Spleen (tissue), 7 donors: ENCODE measurements around the gene CEMIP.

ENCODE experiments used
- CTCF ChIP-seq, 11 experiments: fragments of 200-600 bp in 7 of 11; fragments of 450-650 bp in 4 of 11; sonication (generic) in 4 of 11; IDR thresholded peaks in 8 of 11; conservative IDR thresholded peaks in 3 of 11; 1 replicate in 7 of 11; 2 replicates in 4 of 11; pipeline versions ENCODE4 v1.4.0 to v1.8.0; 2016 to 2021; ENCODE audit warnings: antibody characterized with exemption in 11 of 11, inconsistent platforms in 4 of 11, mild to moderate bottlenecking in 1 of 11
- POLR2A ChIP-seq, 3 donors: fragments of 450-650 bp; IDR thresholded peaks; one replicate each; pipeline ENCODE4 v1.5.1; 2017; ENCODE audit warnings: antibody characterized with exemption in 3 of 3, mild to moderate bottlenecking in 1 of 3
- POLR2AphosphoS5 ChIP-seq, 3 donors: sonication (generic); formaldehyde crosslinking; IDR thresholded peaks; one replicate each; pipeline ENCODE4 v1.5.1; 2017; ENCODE audit warnings: antibody characterized with exemption in 3 of 3
- donor health status: DM: no; HTN: no; CAD: no; lungs with moderate emphysema.
- donor health status: DM: no; HTN: no; CAD: no.
- donor health status: DM: no; HTN: no; CAD: no.

GRCh38 chr15:80892414-80892813 lies 113.2 kb downstream of the CEMIP start:
- no peak for TF ChIP-seq POLR2A (IDR thresholded peaks at IDR 0.05)
- TF ChIP-seq CTCF (IDR thresholded peaks at IDR 0.05 in 8 of 11, conservative IDR thresholded peaks at IDR 0.05 in 3 of 11) = no peak
- TF ChIP-seq POLR2AphosphoS5 (IDR thresholded peaks at IDR 0.05) = no peak
